Smooth muscle cell (in vitro differentiated cells): ENCODE data around the gene CSRP2. TPM values are rescaled to one million over a fixed set of nuclear protein-coding genes. Genes with fewer than 3 reads are reported as not detected.

ENCODE experiments used
- DNase-seq: peaks from one replicate; lab custom pipeline; 2025; ENCODE audit not compliant: unreplicated experiment; lab: John Stamatoyannopoulos, UW
- H2AFZ ChIP-seq: fragments of 200-600 bp; sonication (generic); 2 replicates; pipeline ENCODE4 v1.6.0; 2016; ENCODE audit warnings: antibody characterized with exemption, low read depth, mild to moderate bottlenecking
- H3F3A ChIP-seq: fragments of 200-600 bp; sonication (generic); 2 replicates; pipeline ENCODE4 v1.6.0; 2017; ENCODE audit warnings: antibody characterized with exemption, low read depth
- H3K27ac ChIP-seq: fragments of 200-600 bp; sonication (generic); 2 replicates; pipeline ENCODE4 v1.5.1; 2016; ENCODE audit warnings: low read depth, mild to moderate bottlenecking
- H3K27me3 ChIP-seq: fragments of 200-600 bp; sonication (generic); 2 replicates; pipeline ENCODE4 v1.6.1; 2016; ENCODE audit warnings: low read depth, mild to moderate bottlenecking
- H3K36me3 ChIP-seq: fragments of 200-600 bp; sonication (generic); 2 replicates; pipeline ENCODE4 v1.5.1; 2016; ENCODE audit warnings: low read depth
- H3K4me1 ChIP-seq: fragments of 200-600 bp; sonication (generic); 2 replicates; pipeline ENCODE4 v1.5.1; 2016; ENCODE audit warnings: low read depth
- H3K4me2 ChIP-seq: fragments of 200-600 bp; sonication (generic); 2 replicates; pipeline ENCODE4 v1.6.0; 2016; ENCODE audit warnings: mild to moderate bottlenecking
- H3K4me3 ChIP-seq: fragments of 200-600 bp; sonication (generic); 2 replicates; pipeline ENCODE4 v1.5.1; 2016; ENCODE audit warnings: mild to moderate bottlenecking
- H3K79me2 ChIP-seq: fragments of 200-600 bp; sonication (generic); 2 replicates; pipeline ENCODE4 v1.6.0; 2016; ENCODE audit warnings: low read depth, mild to moderate bottlenecking
- H3K9ac ChIP-seq: fragments of 200-600 bp; sonication (generic); 2 replicates; pipeline ENCODE4 v1.6.0; 2016; ENCODE audit warnings: low read depth
- H3K9me3 ChIP-seq: fragments of 200-600 bp; sonication (generic); replicated peaks from 2 replicates; pipeline ENCODE4 v1.5.1; 2016; ENCODE audit warnings: low read depth
- H4K20me1 ChIP-seq: fragments of 200-600 bp; sonication (generic); 2 replicates; pipeline ENCODE4 v1.6.0; 2016; ENCODE audit warnings: low read depth
- WGBS: methylation state at CpG from one replicate; pipeline ENCODE4 v1.1.7; 2016; ENCODE audit warnings: low lambda C conversion rate; 5-methylcytosine and 5-hydroxymethylcytosine counted together
- polyA plus RNA-seq: library from polyadenylated mRNA; unstranded; fragments of >200 nt; fragmentation: Nextera tagmentation; extraction: Ambion mirVana; gene quantifications from 2 replicates; pipeline ENCODE4 v1.2.1, GENCODE V29; 2016
- total RNA-seq: library from RNA; depleted of rRNA; stranded (reverse); fragments of >200 nt; gene quantifications from 2 replicates; pipeline ENCODE4 v1.2.3, GENCODE V29; 2014
- TF ChIP-seq, protein P1 (sequence below): fragments of 200-600 bp; sonication (generic); IDR thresholded peaks from 2 replicates; pipeline ENCODE4 v1.5.1; 2017; ENCODE audit warnings: borderline replicate concordance, mild to moderate bottlenecking, antibody characterized with exemption; ENCODE audit not compliant: insufficient read depth, poor library complexity, severe bottlenecking

CSRP2 gene
- total and polyA plus RNA-seq, 2 experiments from 2014 or later = 379 to 735 TPM

DNA sequence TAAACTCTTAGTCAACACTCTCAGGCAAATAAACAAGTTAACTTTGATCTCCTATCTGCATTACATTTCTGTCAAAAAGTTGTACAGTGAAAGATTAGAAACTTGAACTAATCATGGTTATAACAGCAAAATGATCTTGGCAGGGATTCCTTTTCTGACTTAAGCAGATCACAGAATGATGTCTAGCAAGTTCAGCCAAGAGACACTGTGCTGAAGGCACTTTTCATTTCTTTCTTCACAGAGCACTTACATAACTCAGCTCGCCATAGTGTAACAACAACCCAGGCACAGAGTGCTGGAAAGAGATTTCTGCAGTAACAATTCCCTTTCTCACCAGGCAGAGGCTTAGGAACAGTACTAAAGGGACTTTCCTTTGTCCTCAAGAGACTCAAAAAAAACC is 19.6 kb upstream of the CSRP2 start:
- TF ChIP-seq, protein P1, sequence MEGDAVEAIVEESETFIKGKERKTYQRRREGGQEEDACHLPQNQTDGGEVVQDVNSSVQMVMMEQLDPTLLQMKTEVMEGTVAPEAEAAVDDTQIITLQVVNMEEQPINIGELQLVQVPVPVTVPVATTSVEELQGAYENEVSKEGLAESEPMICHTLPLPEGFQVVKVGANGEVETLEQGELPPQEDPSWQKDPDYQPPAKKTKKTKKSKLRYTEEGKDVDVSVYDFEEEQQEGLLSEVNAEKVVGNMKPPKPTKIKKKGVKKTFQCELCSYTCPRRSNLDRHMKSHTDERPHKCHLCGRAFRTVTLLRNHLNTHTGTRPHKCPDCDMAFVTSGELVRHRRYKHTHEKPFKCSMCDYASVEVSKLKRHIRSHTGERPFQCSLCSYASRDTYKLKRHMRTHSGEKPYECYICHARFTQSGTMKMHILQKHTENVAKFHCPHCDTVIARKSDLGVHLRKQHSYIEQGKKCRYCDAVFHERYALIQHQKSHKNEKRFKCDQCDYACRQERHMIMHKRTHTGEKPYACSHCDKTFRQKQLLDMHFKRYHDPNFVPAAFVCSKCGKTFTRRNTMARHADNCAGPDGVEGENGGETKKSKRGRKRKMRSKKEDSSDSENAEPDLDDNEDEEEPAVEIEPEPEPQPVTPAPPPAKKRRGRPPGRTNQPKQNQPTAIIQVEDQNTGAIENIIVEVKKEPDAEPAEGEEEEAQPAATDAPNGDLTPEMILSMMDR = no peak
- Histone ChIP-seq H4K20me1 (no peaks in the 10 kb centered on the region), H3K36me3 (no peaks in the 10 kb centered on the region), H2AFZ (no peak overlapping the region), H3K9ac (no peak overlapping the region), H3K9me3 (peaks cover 6% of the 10 kb centered on the region), H3K4me2 (no peak overlapping the region), H3F3A (no peaks in the 10 kb centered on the region), H3K4me3 (no peak overlapping the region), H3K79me2 (no peaks in the 10 kb centered on the region), H3K27me3 (no peaks in the 10 kb centered on the region), H3K4me1 (peaks cover 3% of the 10 kb centered on the region), H3K27ac (no peak overlapping the region)
- 75% methylated on average over 1 of the region's 1 CpG for WGBS
- no peak for DNase-seq

- H3F3A ChIP-seq = no peaks in the 10 kb centered on the region
- peaks cover 6% of the 10 kb centered on the region for H3K9me3 ChIP-seq
- H4K20me1 ChIP-seq = no peaks in the 10 kb centered on the region
- DNase-seq = no peak
- 89% methylated on average over 1 of the region's 1 CpG for WGBS
- H3K4me3 ChIP-seq = no peak overlapping the region
- no peaks in the 10 kb centered on the region for H3K79me2 ChIP-seq
- H3K36me3 ChIP-seq = no peaks in the 10 kb centered on the region
- no peak overlapping the region for H3K27ac ChIP-seq
- no peak overlapping the region for H3K4me2 ChIP-seq
- peaks cover 3% of the 10 kb centered on the region for H3K4me1 ChIP-seq
- H3K27me3 ChIP-seq = no peaks in the 10 kb centered on the region
- H3K9ac ChIP-seq = no peak overlapping the region
- H2AFZ ChIP-seq = no peak overlapping the region
- TF ChIP-seq, protein P1 = no peak
Observed at GRCh38 chr12:76896274-76896673, 17.5 kb upstream of the CSRP2 start.

GRCh38 chr12:76895796-76896195 is 17.0 kb upstream of the CSRP2 start:
- TF ChIP-seq, protein P1 = no peak
- Histone ChIP-seq H3K27ac (no peak overlapping the region), H3K27me3 (no peaks in the 10 kb centered on the region), H3K4me1 (no peaks in the 10 kb centered on the region), H3K4me2 (no peak overlapping the region), H3K9me3 (peaks cover 6% of the 10 kb centered on the region), H4K20me1 (no peaks in the 10 kb centered on the region), H3K79me2 (no peaks in the 10 kb centered on the region), H3K9ac (no peak overlapping the region), H3F3A (no peaks in the 10 kb centered on the region), H3K36me3 (no peaks in the 10 kb centered on the region), H3K4me3 (no peak overlapping the region), H2AFZ (no peak overlapping the region)
- WGBS = 95% methylated on average over 5 of the region's 5 CpGs
- no peak for DNase-seq

- Histone ChIP-seq H3K4me1 (no peaks in the 10 kb centered on the region), H4K20me1 (no peaks in the 10 kb centered on the region), H3F3A (no peaks in the 10 kb centered on the region), H3K27me3 (no peaks in the 10 kb centered on the region), H3K36me3 (no peaks in the 10 kb centered on the region), H3K9me3 (peaks cover 6% of the 10 kb centered on the region), H3K9ac (no peak overlapping the region), H3K4me3 (no peak overlapping the region), H3K27ac (no peak overlapping the region), H2AFZ (no peak overlapping the region), H3K79me2 (no peaks in the 10 kb centered on the region), H3K4me2 (no peak overlapping the region)
- TF ChIP-seq, protein P1 = no peak
- 99% methylated on average over 3 of the region's 3 CpGs for WGBS
- no peak for DNase-seq
Observed at GRCh38 chr12:76891609-76892008, 12.8 kb upstream of the CSRP2 start.
